ENCODE measurements around the gene ASPA.
"Not testable (repeated sequence)": the region's sequence is repeated elsewhere in the genome, so short reads cannot be mapped to it uniquely, and the experiment has no call there.

ASPA gene

GRCh38 chr17:3475812-3476610 is at the start of gene ASPA:
Gene ASPA (plus strand): TSS chr17:3475997. CDS start chr17:3476160, 163 bp downstream.
- DNase-seq = no peak

- not testable (repeated sequence) for DNase-seq
These were observed 42.6 kb upstream of the ASPA start for GRCh38 chr17:3433215-3433614.

GRCh38 chr17:3433741-3434140 is 42.1 kb upstream of the ASPA start, which contains the start of gene OR1E2:
Gene OR1E2 (minus strand): TSS chr17:3433841. CDS start chr17:3433841, 0 bp downstream.
- DNase-seq = no peak

GRCh38 chr17:3438368-3438767 is 37.4 kb upstream of the ASPA start:
- DNase-seq = no peak

GRCh38 chr17:3440451-3440850 is 35.3 kb upstream of the ASPA start:
- no peak for DNase-seq

GRCh38 chr17:3447625-3448024 is 28.2 kb upstream of the ASPA start:
- DNase-seq = no peak

- no peak for DNase-seq
These were observed 27.6 kb upstream of the ASPA start for GRCh38 chr17:3448059-3448665.

- DNase-seq = not testable (repeated sequence)
These were observed 9.4 kb upstream of the ASPA start for GRCh38 chr17:3466355-3466754.

- DNase-seq = no peak
These were observed 6.3 kb upstream of the ASPA start for GRCh38 chr17:3469529-3469928.

GRCh38 chr17:3471599-3471998 is 4.2 kb upstream of the ASPA start, which contains the start of gene SPATA22:
Gene SPATA22 (minus strand): TSS chr17:3471819. CDS start chr17:3469325, 2,494 bp downstream.
- DNase-seq = no peak

- no peak for DNase-seq
These were observed 3.7 kb upstream of the ASPA start for GRCh38 chr17:3472137-3472536.

GRCh38 chr17:3474212-3474611 is 1.6 kb upstream of the ASPA start:
- DNase-seq = no peak

- DNase-seq = no peak
These were observed 529 bp upstream of the ASPA start for GRCh38 chr17:3475251-3475685.

GRCh38 chr17:3479988-3480387 is 4.2 kb downstream of the ASPA start:
- DNase-seq = no peak

- DNase-seq = no peak
These were observed 7.1 kb downstream of the ASPA start for GRCh38 chr17:3482852-3483251.

- DNase-seq = no peak
These were observed 9.8 kb downstream of the ASPA start for GRCh38 chr17:3485481-3486068.

- DNase-seq = no peak
These were observed 21.3 kb downstream of the ASPA start for GRCh38 chr17:3497101-3497500.

GRCh38 chr17:3501344-3501743 is 25.5 kb downstream of the ASPA start:
- no peak for DNase-seq

GRCh38 chr17:3502466-3502865 is 26.7 kb downstream of the ASPA start:
- DNase-seq = no peak

GRCh38 chr17:3503285-3503684 is 27.5 kb downstream of the ASPA start:
- no peak for DNase-seq

GRCh38 chr17:3505008-3505407 is 29.2 kb downstream of the ASPA start:
- no peak for DNase-seq

GRCh38 chr17:3506054-3506453 is 30.3 kb downstream of the ASPA start:
- DNase-seq = no peak

- no peak for DNase-seq
These were observed 31.3 kb downstream of the ASPA start for GRCh38 chr17:3507071-3507470.

- DNase-seq = no peak
These were observed 32.1 kb downstream of the ASPA start for GRCh38 chr17:3507869-3508268.

Data from NCI-H446 treated with DMSO at 0.1 percent for 48 hours (cell line).